CD4-positive, alpha-beta T cell treated with Interleukin-17A for 4 hours (primary cell): ENCODE measurements around the gene NDUFS8.

Source experiments
- DNase-seq: peaks from one replicate; pipeline ENCODE4 v3.0.0-alpha.2; 2020; ENCODE audit warnings: mixed read lengths

The NDUFS8 gene

GRCh38 chr11:68052137-68052873 is 21.8 kb downstream of the NDUFS8 start:
- DNase-seq: no peak

DNA sequence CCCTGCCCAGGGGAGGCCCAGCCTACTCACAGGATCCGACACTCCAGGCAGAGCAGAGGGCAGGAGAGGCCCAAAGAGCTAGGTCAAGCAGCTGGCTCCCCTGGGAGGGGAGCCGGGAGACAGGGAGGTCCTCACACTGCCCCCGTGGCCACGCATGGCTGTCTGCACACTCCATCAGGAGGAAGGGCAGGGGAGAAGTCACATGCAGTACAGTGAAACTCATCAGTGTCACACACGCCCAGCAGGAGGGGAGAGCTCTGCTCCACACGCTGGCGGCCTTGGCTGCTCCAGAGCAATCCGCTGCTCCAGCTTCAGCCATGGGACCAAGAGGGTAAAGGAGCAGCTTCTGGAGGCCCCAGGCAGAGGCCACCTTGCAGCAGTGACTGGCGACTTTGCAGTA is 22.6 kb downstream of the NDUFS8 start:
- DNase-seq: no peak

DNA sequence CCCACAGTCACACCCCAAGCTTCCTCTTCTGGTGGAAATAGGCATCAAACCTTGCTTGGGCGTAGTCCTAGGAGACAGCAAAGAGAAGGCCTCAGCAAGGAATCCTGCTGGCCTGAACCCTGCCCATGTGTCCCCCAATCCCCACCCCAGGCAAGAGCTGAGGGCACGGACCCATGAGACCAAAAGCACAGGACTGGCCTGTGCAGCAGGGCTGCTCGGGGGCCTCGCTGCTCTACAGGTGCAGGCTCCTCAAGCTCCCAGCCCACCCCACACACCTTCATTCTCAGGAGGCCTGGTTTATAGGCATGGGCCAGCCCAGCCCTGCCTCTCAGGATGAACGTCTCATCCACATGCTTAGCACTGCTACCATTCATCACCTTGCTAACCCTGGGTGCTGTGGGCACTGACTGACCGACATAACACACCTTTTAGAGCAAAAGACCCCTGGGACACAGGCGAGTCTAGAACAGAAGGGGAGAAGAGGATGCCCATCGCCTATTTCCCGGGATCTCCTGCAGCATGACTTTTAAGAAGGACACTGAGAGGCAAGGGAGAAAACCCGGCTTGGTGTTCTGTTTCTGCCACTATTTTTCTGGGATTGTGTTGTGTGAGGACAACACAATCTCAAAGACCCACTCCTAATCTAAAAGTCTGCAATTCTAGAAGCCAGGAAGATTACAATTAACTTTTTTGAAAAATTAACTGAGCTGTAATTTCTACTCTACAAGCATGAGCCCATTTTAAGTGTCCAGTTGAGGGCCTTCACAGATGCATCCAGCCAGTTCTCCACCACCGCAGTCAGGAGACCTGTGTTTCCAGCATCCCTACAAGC is 23.7 kb downstream of the NDUFS8 start:
- DNase-seq: no peak

DNA sequence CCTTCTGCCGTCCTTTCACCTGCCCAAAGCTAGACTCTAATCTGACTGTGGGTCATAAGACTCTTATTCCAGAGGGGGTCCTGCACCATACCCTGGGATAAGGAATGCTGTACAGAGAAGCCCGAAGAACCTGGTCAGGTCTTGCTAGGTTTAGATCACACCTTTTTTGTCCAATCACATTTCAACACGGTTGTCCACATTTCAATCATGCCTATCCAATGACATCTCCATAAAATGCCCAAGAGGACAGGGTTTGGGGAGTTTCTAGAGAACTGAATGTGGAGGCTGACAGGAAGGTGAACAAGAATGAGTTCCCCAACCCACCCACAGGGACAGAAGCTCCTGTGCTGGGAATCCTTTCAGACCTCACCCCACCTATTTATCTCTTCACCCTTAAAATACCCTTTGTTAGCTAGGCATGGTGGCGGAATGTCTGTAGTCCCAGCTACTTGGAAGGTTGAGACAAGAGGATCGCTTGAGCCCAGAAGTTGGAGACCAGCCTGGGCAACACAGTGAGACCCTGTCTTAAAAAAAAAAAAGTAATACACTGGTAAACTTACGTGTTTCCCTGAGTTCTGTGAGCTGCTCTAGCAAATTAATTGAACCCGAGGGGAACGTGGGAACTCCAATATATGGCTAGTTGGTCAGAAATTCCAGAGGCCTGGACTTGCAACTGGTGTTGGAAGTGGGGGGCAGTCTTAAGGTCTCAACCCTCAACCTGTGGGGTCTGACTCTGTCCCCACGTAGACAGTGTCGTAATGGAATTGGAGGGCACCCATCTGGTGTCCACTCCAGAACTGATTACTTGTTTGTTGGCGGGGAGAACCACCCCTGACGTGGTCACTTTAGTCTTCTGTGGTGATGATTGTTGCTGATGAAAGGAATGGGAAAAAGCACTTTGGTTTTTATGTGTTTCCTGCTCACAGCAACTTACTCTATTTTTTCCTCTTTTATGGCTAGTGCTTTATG is 26.1 kb downstream of the NDUFS8 start:
- DNase-seq: no peak

DNA sequence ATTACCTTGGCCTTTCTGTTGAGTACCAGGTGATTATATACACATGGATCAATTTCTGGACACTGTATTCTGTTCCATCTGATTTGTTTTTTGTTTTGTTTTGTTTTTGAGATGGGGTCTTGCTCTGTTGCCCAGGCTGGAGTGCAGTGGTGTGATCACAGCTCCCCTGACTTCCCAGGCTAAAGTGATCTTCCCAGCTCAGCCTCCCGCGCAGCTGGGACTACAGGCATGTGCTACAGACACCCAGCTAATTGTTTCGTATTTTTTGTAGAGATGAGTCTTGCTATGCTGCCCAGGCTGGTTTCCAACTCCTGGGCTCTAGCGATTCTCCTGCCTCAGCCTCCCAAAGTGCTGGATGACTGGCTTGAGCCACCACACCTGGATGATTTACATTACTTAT is 27.3 kb downstream of the NDUFS8 start:
- no peak for DNase-seq

DNA sequence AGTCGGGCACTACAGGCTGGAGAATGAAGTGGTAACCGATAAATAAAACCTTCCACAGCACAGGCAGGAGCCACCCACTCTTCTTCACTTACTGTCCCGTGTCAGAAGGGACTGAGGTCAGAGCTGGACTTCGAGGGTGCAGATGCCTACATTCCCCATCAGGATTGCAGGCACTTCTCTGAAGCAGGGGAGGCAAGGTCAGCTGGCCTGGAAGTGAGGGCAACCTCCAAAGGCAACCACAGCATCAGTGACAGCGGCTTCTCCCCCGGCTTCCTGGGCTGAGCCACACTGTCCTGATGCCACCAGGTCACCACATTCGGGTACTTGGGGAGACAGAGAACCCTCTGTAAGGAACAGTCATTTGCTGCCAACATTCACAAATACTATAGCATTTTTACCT is 31.0 kb downstream of the NDUFS8 start:
- DNase-seq: no peak

DNA sequence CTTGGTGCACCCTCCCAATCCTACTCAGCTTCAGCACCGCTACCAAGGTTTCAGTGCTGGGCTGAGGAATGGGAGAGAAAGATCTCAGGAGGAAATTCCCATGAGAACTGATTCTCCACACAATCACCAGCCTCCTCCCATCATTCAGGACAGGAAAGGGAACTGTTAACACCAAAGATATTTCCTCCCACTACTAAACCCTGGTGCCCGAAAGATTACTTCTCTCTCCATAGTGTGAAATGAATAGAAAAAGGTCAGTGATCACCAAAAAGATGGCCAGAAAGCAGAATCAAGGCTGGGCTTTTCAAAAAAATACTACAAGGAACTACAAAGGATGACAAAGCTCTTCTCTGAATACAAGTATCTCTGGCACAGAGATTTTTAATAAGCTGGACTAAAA is 34.4 kb downstream of the NDUFS8 start:
- no peak for DNase-seq

GRCh38 chr11:68065841-68066240 is 35.4 kb downstream of the NDUFS8 start:
- DNase-seq: no peak

DNA sequence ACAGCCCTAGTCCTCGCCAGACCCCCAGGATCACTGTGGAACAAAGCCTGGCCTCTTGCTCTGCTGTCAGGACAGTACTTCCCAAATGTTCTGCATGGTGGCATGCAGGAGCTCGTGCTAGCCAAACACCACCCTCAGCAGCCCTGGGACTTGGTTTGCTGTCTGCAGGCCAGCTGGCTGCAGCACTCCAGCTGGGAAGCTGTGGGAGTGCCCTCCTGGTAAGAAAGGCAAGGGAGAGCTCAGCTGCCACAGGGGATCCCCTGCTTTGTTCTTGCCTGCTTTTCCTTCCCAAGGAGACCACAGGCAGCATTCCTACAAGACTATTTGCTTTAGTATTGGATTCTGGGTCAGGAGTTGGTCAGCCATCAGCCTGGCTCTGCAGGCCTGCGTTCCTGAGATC is 36.3 kb downstream of the NDUFS8 start:
- DNase-seq: no peak

DNA sequence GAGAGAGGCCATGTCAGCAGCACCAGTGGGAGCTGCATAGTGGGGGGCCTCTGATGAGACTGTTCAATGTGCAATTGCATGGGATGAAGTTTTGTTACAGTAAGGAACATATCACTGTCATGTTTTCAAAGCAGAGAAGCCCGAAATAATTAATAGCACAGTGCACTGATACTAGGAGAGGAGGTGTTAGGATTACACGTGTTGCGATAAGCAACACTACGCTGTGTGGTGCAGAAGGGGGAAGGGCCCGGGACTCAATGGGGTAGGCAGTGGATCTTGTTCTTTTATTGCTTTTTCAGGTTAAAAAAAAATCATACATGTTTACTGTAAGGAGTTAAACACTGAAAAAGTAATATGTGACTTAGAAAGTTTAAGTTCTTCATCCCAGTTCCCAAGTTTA is 37.5 kb downstream of the NDUFS8 start:
- no peak for DNase-seq

GRCh38 chr11:68071281-68072048 is 41.0 kb downstream of the NDUFS8 start:
- DNase-seq: no peak

DNA sequence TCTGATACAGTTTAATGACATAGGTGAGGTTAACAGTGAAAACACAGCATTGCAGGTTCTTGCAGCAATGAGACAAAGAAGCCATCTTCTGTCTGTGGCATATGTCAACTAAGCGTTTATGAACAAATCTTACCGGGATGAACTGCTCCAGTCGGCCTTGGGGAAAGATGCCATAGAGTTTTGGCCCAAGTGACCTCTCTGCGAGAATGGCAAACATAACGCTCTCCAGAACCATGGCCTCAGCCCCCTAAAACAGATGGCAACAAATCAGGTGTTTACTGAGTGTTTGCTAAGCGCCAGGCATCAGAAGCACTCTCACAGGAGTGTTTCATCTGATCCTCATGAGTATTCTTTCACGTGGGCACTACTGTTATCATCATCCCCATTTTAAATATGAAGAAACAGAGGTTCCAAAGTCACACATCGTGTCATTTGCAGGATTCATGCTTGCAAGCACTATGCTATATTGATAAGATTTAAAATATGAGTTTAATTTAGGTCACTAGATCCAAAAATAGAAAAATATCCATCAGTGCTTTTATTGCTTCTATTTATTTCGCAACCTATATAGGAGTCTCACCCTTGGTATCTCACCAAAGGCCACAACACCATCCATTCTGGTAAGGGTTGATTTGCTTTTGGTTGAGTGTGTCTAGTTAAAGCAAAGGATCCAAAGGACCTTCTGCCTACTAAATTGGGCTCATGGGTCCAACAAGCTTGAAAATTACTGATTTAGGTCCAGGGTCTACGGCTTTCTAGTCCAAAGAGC is 44.3 kb downstream of the NDUFS8 start:
- DNase-seq: no peak

- peak; percentile 11 for DNase-seq
These were observed 46.0 kb downstream of the NDUFS8 start for GRCh38 chr11:68076371-68077042.

GRCh38 chr11:68077617-68078582 is 47.4 kb downstream of the NDUFS8 start:
- no peak for DNase-seq

- no peak for DNase-seq
These were observed 50.4 kb downstream of the NDUFS8 start for GRCh38 chr11:68080860-68081259.

DNA sequence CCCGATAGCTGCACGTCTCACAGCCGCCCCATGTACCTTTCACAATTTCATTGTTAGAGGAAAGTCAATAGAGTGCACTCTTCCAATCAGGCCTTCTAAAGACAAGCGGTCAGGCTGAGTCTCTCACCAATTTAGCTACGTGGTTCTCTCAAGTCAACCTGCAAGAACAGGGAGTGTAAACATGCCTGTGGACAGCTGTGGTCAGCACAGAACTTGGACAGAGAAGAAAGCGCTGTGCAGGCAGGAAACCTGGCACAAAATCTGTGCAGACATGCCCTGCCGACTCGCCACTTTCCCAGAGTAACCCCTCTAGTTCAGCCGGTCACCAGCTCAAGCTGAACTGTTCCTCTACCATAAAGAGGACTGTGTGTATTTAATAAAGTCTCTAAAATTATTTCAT is 51.2 kb downstream of the NDUFS8 start:
- no peak for DNase-seq

GRCh38 chr11:68082481-68082880 is 52.0 kb downstream of the NDUFS8 start:
- no peak for DNase-seq

DNA sequence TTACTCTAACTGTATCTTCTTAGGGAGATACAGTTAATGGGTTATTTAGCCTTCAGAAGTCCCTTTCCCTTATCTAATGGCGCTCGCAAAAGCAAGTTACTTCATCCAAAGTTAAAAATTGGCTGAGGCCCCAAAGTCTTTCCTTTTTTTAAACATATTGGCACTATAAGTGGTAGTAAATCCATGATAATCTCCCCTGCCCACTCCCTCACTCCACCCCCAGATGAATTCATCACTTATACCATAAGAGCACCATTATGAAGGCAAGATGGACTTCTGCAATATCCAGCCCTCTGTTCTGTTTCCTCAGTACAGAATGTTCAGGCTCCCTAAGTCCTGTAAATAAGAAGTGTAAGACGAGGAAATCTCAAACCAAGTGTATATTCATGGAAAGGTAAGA is 53.0 kb downstream of the NDUFS8 start:
- DNase-seq: no peak
